Motor neuron (in vitro differentiated cells): ENCODE measurements around the gene VAX1. TPM values are rescaled to one million over a fixed set of nuclear protein-coding genes. Genes with fewer than 3 reads are reported as not detected.

ENCODE experiments used
- total RNA-seq, 8 experiments: library from RNA; unstranded; fragments of 300-600 nt; gene quantifications; 2 replicates each; pipeline versions ENCODE4 v1.2.3 to v1.2.4, GENCODE V29; 2022

VAX1 gene
- total RNA-seq, 8 experiments from 2014 or later, result 0.05 to 0.95 (median 0.34) TPM; not detected in 2

Other genes starting within 250 kb of the VAX1 start
- gene SHTN1, start 133.1 kb downstream of the VAX1 start, total RNA-seq, result 10 to 100 TPM in 7 of 8 experiments, 1 to 10 TPM in 1; 3.4 to 49.6 (median 24.6) TPM
- under 1 TPM in 1 of 8 experiments, not detected in 7; 0.21 TPM for gene KCNK18, start 59.2 kb upstream of the VAX1 start, total RNA-seq
- 1 to 10 TPM in 1 of 8 experiments, under 1 TPM in 7; 0.05 to 4.4 (median 0.15) TPM for gene SLC18A2, start 102.8 kb upstream of the VAX1 start, total RNA-seq
- gene PDZD8, start 237.2 kb upstream of the VAX1 start, total RNA-seq, result 10 to 100 TPM in 7 of 8 experiments, 1 to 10 TPM in 1; 10.0 to 62.1 (median 18.3) TPM